Measurements from ENCODE around the gene ANOS1. TPM values are rescaled to one million over a fixed set of nuclear protein-coding genes. Genes with fewer than 3 reads are reported as not detected.

ANOS1 gene
- polyA plus RNA-seq, 1 donor from 2014 or later: 0.72 TPM

GRCh38 chrX:8743126-8743732, 11.3 kb upstream of the ANOS1 start:
- no peaks in the 10 kb centered on the region for H3K9me2 ChIP-seq (ENCODE audit: insufficient read depth, low read length)
- H2AFZ ChIP-seq (ENCODE audit: low read depth, low read length): no peak overlapping the region
- no peaks in the 10 kb centered on the region for H3K9me3 ChIP-seq (ENCODE audit: low read length)
- H3K9ac ChIP-seq (ENCODE audit: low read length): no peak overlapping the region
- no peaks in the 10 kb centered on the region for H4K20me1 ChIP-seq (ENCODE audit: insufficient read depth)
- no peak overlapping the region for H3K4me3 ChIP-seq (ENCODE audit: low read length)
- H3F3A ChIP-seq (ENCODE audit: insufficient read depth, low read length, poor library complexity, severe bottlenecking): no peaks in the 10 kb centered on the region
- no peaks in the 10 kb centered on the region for H3K79me2 ChIP-seq (replicated peaks; ENCODE audit: insufficient read depth, low read length)
- no peaks in the 10 kb centered on the region for H3K27me3 ChIP-seq (ENCODE audit: insufficient read depth, low read depth, low read length)
- no peak overlapping the region for H3K27ac ChIP-seq (ENCODE audit: low read length)
- TF ChIP-seq, protein P1, sequence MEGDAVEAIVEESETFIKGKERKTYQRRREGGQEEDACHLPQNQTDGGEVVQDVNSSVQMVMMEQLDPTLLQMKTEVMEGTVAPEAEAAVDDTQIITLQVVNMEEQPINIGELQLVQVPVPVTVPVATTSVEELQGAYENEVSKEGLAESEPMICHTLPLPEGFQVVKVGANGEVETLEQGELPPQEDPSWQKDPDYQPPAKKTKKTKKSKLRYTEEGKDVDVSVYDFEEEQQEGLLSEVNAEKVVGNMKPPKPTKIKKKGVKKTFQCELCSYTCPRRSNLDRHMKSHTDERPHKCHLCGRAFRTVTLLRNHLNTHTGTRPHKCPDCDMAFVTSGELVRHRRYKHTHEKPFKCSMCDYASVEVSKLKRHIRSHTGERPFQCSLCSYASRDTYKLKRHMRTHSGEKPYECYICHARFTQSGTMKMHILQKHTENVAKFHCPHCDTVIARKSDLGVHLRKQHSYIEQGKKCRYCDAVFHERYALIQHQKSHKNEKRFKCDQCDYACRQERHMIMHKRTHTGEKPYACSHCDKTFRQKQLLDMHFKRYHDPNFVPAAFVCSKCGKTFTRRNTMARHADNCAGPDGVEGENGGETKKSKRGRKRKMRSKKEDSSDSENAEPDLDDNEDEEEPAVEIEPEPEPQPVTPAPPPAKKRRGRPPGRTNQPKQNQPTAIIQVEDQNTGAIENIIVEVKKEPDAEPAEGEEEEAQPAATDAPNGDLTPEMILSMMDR (IDR thresholded peaks at IDR 0.05; ENCODE audit: poor library complexity, severe bottlenecking): no peak
- TF ChIP-seq TAF1 (IDR thresholded peaks at IDR 0.05; ENCODE audit: low read depth) (no peak), RAD21 (conservative IDR thresholded peaks at IDR 0.05) (no peak), EP300 (conservative IDR thresholded peaks at IDR 0.05; ENCODE audit: poor library complexity, severe bottlenecking) (no peak), REST (IDR thresholded peaks at IDR 0.05; ENCODE audit: borderline replicate concordance) (no peak), MXI1 (conservative IDR thresholded peaks at IDR 0.05; ENCODE audit: poor library complexity, severe bottlenecking) (no peak), EZH2 (IDR thresholded peaks at IDR 0.05; ENCODE audit: borderline replicate concordance, insufficient read depth, low read length, poor library complexity, severe bottlenecking) (no peak), SMC3 (conservative IDR thresholded peaks at IDR 0.05; ENCODE audit: poor library complexity) (no peak), POLR2AphosphoS5 (IDR thresholded peaks at IDR 0.05) (no peak)
- no peak overlapping the region for H3K4me2 ChIP-seq (ENCODE audit: low read length)
- no peaks in the 10 kb centered on the region for H3K36me3 ChIP-seq (ENCODE audit: insufficient read depth, low read length)

DNA sequence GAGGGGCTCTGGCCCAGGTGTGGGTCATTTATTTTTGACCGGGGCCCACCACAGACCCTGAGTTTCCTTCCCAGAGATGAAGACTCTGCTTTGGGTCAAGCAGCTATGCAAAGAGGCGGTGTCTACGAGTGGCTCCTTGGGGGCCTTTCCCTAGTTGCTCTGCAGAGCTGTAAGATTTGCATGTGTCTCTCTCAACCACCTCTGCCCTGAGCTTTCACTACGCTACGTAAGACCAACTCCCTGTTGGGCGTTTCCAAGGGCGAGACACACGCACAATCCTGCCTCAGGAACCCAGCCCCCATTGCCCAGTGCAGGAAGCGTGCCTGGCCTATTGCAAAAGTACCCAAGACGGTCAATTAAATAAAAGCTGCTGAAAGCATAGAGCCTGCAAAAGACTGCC, 10.0 kb upstream of the ANOS1 start:
- Histone ChIP-seq H3K27ac (ENCODE audit: low read length) (no peak overlapping the region), H3K9ac (ENCODE audit: low read length) (no peak overlapping the region), H3K4me3 (ENCODE audit: low read length) (no peak overlapping the region), H3K9me2 (ENCODE audit: insufficient read depth, low read length) (no peaks in the 10 kb centered on the region), H3K4me2 (ENCODE audit: low read length) (no peak overlapping the region), H3K36me3 (ENCODE audit: insufficient read depth, low read length) (no peaks in the 10 kb centered on the region), H3F3A (ENCODE audit: insufficient read depth, low read length, poor library complexity, severe bottlenecking) (no peaks in the 10 kb centered on the region), H3K79me2 (replicated peaks; ENCODE audit: insufficient read depth, low read length) (no peaks in the 10 kb centered on the region), H3K27me3 (ENCODE audit: insufficient read depth, low read depth, low read length) (no peaks in the 10 kb centered on the region), H2AFZ (ENCODE audit: low read depth, low read length) (no peak overlapping the region), H4K20me1 (ENCODE audit: insufficient read depth) (no peaks in the 10 kb centered on the region), H3K9me3 (ENCODE audit: low read length) (no peaks in the 10 kb centered on the region)
- TF ChIP-seq RAD21 (conservative IDR thresholded peaks at IDR 0.05) (no peak), MXI1 (conservative IDR thresholded peaks at IDR 0.05; ENCODE audit: poor library complexity, severe bottlenecking) (no peak), EZH2 (IDR thresholded peaks at IDR 0.05; ENCODE audit: borderline replicate concordance, insufficient read depth, low read length, poor library complexity, severe bottlenecking) (no peak), POLR2AphosphoS5 (IDR thresholded peaks at IDR 0.05) (no peak), REST (IDR thresholded peaks at IDR 0.05; ENCODE audit: borderline replicate concordance) (no peak), EP300 (conservative IDR thresholded peaks at IDR 0.05; ENCODE audit: poor library complexity, severe bottlenecking) (no peak), TAF1 (IDR thresholded peaks at IDR 0.05; ENCODE audit: low read depth) (no peak), SMC3 (conservative IDR thresholded peaks at IDR 0.05; ENCODE audit: poor library complexity) (no peak)
- TF ChIP-seq, protein P1 (IDR thresholded peaks at IDR 0.05; ENCODE audit: poor library complexity, severe bottlenecking): no peak
